GM21723 (cell line): ENCODE results near the gene HERC4.
"Not testable (repeated sequence)": the region's sequence is repeated elsewhere in the genome, so short reads cannot be mapped to it uniquely, and the experiment has no call there.

Experiments
- ATAC-seq: cut with Tn5 transposase; IDR thresholded peaks from one replicate; pipeline ENCODE4 v1.9.1; 2021; ENCODE audit warnings: mild to moderate bottlenecking, moderate library complexity; ENCODE audit not compliant: unreplicated experiment

HERC4 gene

DNA sequence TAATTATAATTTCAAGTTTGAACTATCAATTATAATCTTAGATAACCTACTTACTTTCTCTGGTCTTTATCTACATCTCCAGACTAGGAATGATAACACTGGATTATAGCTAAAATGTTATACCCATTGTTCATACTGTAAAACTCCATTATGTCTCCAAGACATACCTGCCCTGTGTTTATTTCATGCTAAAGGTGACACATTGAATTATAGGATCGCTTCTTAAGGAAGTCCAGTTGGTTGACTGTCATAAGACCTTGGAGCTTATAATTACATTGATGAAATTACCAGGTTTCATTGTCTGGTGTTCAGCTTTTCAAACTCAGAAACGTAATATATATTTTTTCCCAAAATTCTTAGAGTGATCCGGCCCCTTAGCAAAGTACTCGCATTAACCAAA lies 15.5 kb upstream of the HERC4 start:
- no peak for ATAC-seq

DNA sequence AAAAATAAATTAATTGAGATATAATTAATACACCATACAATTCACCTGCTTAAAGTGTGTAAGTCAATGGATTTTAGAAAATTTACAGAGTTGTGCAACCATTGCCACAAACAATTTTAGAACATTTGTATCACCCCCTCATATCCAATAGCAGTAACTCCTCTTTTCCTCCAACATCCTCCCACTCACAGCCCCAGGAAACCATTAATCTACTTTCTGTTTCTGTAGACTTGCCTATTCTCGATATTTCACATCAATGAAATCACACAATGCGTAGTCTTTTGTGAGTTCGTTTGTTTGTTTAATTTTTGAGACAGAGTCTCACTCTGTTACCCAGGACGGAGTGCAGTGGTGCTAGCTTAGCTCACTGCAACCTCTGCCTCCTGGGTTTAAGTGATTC lies 13.7 kb upstream of the HERC4 start:
- no peak for ATAC-seq

DNA sequence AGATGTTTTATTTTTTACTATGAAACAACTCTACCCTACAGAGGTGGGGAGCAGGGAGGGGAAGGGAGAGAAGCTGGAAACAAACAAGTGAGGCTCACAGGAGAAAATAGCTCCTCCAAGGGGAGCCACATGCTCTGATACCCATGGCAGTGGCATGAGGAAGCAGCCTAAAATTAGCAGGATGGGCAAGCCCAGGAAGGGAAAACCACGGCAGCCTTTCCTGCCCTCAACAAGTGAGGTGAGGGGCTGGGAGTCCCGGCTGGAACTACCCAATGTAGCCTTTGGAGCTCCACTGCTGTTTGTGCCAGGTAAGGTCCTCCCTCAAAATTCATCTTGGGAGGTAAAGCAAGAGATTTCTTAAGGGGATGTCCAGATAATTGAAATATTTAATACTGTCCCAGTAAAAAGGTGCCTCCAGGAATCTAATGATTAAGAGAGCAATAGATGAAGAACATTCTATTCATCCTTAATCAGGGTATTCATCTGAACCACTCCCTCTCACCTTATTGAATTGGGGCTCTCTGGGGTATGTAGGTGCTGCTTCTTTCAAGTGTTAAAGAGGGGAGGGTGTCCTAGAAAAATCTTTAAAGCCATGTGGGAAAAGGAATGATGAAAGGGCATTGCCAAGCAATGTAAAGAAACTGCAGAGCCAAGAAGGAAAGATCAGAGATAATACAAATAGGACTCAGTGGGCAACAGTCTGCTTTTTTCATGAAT lies 12.8 kb upstream of the HERC4 start:
- no peak for ATAC-seq

DNA sequence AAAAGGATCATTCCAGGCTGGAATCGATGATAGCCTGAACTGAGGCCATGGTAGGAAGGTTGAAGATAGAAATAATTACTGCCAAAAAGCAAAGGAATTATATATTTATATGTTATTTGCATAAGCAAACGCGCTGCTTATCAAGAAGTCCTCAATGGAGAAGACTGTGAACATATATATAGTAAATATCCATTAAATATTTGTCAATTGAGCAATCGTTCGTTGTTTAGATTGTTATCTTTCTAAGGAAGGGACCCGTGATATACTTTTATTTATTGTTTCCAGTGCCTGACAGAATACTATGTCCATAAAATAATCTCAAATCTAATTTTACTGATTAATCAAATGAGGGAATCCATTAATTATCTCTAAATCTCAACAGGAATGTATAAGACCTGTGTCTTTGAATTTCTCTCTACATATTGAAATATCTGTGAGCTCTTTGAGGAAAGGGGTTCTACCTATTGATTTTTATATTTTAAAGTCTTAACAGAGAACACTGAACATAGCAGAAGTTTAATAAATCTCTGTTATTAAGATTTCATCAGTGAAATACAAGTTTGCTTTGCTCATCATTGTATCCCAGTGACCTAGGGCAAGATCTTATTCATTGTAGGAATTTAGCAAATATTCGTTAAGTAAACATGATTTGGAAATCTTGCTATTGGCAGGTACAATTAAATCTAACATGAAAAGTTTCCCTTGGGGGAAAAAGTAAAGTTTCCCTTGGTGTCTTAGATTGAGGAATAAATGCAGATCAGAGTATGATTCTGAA lies 12.0 kb upstream of the HERC4 start:
- no peak for ATAC-seq

DNA sequence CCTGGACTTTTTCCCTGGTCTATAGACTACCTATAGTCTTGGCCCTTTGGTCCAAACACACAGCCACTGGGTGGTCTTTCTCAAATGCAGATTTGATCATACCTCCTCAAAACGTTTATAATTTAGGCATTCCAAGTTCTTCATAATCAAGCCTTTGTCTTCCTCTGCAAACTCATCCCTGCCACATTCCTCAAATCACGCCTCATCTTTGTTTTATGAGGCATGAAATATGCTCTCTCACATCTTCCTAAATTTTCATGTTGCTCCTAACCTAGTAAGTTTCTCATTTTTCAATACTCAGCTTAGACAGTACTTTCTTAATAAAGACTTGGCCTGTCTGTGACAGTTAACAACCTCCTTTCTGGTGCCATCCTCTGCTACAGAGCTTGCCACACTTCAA lies 10.9 kb upstream of the HERC4 start:
- ATAC-seq: no peak

DNA sequence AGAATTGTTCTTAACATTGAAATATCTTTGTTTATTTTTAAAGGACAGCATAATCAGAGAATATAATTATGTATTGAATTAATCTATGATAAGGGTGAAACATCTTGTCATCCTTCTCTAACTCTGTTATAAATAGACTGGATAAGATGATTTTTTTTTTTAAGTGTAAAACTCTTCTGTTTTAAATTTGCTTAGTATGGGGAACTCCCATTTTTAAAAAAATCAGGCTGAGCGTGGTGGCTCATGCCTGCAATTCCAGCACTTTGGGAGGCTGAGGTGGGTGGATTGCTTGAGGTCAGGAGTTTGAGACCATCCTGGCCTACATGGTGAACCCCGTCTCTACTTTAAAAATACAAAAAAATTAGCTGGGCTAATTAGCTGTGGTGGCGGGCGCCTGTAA lies 9.4 kb upstream of the HERC4 start:
- no peak for ATAC-seq

DNA sequence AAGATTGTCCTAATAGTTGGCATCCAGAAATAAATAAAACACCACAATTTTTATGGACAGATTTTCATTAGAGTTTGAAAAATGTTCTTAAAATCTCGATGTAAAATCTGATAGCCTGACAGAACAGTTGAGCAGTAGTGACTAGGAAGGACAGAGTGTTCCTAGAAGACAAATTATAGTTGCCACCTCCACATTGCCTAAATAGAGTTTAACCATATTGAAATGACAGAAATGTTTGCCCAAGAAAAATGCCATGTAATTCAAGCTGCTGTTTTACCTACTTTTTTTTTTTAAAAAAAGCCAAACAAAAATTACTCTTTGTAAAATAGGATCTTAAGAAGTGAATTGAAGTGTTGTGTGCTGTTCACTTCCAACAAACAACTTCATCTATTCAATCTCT lies 8.9 kb upstream of the HERC4 start:
- no peak for ATAC-seq

DNA sequence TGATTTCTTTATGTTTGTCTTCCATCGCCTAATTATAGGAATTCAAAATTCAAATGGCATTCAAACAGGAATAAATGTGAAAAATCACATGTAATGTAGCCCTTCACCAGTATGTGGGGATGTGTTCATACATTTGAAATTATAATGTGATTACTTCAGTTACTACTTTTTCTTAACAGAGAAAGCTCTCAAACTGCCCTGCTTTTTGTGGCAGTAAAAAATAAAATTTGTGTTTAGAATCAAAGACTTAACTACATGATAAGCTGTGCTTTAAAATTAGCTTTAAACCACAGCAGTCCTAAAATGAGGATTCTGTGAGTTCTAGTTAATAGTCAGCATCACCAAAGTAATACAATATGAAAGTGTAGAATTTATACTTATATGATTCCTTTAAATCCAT lies 7.8 kb upstream of the HERC4 start:
- ATAC-seq: no peak

DNA sequence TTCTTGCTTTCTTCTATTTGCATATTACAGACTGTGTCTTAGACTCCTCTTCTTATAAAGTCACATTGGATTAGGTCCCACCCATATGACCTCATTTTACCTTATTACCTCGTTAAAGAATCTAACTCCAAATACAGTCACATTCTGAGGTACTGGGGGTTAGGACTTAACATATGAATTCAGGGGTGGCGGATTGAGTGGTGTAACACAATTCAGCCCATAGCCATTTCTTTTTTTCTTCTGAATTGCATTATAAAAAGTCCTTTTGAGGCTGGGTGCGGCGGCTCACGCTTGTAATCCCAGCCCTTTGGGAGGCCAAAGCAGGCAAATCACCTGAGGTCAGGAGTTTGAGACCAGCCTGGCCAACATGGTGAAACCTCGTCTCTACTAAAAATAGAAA lies 6.8 kb upstream of the HERC4 start:
- no peak for ATAC-seq

DNA sequence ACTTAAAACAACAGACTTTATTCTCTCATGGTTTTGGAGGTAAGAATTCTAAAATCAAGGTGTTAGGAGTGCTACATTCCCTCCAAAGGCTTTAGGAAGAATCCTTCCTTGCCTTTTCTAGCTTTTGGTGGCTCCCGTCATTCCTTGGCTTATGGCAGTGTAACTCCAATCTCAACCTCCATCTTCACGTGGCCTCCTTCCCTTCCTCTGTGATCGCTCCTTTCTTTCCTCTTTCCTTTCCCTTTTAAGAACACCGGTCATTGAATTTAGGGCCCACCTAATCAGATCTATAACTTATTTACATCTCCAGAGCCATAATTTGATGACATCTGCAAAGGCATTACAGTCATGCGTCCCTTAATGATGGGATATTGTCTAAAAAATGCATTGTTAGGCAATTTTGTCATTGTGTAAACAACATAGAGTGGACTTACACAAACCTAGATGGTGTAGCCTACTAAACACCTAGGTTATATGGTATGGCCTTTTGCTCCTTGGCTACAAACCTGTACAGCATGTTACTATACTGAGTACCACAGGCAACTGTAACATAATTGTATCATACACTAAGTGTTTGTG lies 5.9 kb upstream of the HERC4 start:
- ATAC-seq: no peak

DNA sequence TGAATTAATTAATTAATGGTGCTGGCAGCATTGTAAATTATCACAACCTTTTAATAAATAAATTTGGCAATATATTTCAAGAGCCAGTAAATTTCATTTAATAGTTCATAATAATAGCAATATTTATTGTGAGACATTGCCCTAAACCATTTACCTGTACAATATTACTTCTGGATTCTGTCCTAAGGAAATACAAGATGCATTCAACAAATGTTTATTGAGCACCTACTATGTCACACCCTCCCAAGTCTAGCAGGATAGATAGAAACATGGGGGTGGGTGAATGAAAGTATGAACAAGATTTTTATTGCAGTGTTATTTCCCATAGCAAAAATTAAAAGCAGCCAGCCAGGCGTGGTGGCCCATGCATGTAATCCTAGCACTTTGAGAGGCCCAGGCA lies 4.4 kb upstream of the HERC4 start:
- ATAC-seq: no peak

DNA sequence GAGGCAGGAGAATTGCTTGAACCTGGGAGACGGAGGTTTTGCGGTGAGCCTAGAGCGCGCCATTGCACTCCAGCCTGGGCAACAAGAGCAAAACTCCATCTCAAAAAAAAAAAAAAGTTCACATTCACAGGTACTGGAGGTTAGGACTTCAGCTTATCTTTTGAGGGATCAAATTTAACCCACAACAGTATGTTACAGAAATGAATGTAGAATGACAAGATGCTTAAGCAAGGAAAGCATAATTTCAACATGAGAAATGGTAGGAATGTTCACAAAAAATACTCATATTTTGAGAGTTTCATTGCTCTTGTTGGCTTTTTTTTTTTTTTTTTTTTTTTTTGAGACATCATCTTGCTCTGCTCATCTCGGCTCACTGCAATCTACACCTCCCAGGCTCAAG lies 1.9 kb upstream of the HERC4 start:
- ATAC-seq: no peak

DNA sequence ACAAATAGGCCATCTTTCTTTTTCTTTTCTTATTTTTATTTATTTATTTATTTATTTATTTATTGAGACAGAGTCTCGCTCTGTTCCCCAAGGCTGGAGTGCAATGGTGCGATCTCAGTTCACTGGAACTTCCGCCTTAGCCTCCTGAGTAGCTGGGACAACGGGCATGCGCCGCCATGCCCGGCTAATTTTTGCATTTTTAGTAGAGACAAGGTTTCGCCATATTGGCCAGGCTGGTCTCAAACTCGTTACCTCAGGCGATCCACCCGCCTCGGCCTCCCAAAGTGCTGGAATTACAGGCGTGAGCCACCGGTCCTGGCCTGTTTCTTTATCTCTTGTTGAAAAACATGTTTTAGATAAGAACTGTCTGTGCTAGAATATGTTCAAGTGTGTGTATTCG lies 998 bp upstream of the HERC4 start:
- not testable (repeated sequence) for ATAC-seq

DNA sequence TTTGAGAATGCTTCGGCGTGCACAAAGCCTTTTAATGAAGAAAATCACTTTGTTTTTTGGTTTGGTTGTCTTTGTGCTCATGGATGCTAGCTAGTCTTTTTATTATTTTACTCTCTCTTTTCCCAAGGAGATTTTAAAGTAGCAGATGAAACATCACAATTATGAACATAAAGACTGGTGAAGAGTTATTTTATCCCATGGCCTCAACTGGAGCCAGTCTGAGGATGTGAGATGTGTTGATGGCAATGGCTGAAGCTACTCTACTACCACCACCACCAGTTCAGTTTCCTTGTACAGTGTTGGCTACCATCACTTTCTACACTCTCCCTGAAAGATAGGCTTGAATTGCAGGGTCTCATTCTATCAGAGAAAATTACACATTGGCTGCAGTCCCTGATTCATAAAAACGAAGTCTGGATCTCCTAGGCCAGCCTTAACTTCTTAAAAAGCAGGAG lies 494 bp upstream of the HERC4 start:
- no peak for ATAC-seq

DNA sequence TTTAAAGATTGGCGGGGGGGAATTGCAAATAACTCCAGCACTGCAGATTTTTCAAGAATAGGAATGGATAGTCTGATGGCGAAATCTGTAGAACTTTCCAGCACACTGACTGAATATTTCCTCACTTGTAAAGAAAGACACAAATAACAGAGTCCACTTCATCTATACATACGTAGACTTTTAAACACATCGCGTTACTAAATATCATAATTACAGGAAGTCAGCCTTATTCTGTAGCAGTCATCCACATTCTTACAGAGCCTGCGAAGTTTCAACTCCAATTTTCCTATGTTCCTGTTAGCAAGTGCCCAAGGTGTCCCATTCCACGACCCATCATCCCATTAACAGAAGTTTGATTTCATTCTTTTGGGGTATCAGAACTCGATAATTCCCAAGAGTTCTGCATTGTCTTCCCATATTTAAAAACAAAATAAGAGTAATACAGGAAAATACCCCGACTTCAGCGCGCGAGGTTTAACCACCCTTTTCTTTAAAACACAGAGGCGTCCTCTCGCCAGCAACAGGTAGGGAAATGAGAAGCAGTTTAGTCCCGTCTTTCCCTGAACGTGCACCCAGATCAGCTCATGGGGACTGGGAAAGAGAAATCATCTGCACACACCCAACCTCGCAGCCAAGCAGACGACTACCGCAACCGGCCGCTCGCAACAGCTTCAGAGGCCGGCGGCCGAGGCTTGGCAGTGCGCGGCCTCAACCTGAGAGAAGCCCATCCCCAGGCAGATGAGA lies 880 bp downstream of the HERC4 start:
- no peak for ATAC-seq

DNA sequence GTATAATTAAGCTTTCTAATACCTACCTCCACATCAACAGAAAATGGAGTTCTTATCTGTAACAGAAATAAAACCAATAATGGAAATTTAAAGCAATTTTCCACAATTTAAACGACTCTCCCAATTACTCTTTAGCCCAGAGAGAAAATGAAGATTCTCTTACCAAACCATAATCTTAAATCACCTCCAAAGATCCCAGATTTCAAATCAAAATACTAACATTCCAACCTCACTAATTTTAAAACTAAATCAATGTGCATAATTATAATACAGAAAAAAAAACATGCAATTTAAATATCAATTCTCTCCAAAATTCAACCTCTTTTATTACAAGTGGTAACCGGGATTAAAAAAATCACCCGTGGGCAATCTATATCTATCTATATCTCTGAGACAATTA lies 1.5 kb downstream of the HERC4 start:
- ATAC-seq: no peak

DNA sequence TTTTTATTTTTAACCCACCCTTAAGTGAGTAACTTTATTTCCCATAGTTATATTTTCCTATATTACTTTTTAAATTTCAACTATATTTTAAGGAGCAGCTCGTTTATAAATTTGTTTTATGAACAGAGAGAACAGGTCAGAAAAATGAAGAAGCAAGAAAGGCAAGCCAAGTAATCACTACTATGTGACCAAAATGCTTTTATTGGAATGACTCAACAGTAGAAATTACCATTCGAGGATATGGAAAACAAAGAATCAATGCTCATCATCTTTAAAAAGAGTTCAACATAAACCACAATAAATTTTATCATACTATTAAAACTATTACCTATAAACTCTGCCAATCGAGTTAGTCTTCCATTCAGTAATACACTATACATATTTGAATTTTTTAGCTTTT lies 7.6 kb downstream of the HERC4 start:
- no peak for ATAC-seq

DNA sequence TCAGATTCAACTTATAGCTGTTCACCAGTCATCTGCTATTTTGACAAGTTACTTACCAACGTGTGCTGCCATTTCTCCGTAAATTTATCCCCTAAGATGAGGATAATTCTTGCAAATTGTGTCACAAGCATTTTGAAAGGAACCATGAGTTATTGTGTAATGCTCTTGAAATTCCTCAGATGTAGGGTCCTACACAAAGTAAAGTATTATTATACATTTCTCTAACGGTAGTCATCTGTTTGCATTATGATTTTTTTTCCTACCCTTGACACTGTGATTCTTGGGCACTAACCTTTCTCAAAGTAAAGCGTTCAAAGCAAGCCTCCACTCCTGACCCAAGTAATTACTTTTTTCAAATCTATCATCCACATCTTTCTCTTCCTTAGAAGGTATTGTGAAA lies 8.1 kb downstream of the HERC4 start:
- no peak for ATAC-seq

DNA sequence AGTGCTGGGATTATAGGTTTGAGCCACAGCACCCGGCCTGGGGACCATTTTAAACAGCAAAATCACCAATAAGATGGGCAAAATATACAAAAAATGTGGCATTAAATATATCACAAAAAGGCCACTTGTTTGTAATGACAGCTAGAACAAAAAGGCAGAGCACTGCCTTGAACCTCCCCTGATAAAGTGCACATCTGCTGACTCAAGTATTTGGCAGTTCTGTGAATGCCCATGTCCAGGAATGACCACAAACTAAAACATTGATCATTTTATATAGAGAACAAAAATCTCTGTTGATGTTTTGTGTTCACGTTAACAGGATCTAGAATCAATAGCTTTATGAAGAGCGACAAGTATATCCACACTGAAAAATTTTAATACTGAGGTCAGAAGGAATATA lies 21.5 kb downstream of the HERC4 start:
- ATAC-seq: no peak

DNA sequence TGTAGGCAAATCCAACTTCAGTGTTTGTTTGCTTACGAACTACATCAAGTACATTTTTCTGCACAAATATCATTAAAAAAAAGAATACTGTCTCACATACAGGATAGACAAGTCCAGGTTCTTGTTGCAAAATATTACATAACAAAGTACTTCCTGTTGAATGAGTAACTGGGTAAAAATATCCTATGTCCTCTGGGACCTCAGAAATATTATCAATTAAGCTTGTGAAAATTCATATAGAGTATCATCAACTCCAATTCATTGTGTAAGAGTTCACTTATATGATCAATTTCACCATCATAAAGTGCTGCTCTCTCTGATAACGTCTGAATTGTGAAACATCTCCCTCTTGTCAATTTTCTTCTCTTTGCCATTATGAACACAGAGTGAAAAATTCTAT lies 22.6 kb downstream of the HERC4 start:
- no peak for ATAC-seq

DNA sequence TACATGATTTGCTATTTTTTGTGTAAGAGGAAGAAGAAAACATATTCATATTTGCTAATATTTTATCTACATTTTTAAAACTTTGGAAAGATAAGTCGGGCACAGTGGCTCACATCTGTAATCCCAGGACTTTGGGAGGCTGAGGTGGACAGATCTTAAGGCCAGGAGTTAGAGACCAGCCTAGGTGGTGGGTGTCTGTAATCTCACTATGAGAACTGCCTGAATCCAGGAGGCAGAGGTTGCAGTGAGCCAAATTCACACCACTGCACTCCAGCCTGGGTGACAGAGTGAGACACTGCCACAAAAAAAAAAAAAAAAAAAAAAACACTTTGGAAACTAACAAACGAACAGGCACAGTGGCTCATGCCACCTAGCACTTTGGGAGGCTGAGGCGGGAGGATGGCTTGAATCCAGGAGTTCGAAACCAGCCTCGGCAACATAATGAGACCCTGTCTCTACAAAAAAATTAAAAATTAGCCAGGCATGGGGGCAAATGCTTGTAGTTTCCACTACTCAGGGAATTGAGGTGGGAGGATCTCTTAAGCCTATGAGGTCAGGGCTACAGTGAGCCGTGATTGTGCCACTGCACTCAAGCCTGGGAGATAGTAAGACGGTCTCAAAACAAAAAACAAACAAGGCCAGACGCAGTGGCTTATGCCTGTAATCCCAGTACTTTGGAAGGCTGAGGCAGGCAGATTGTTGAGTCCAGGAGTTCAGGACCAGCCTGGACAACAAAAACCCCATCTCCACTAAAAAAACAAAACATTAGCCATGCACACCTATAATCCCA lies 25.6 kb downstream of the HERC4 start:
- no peak for ATAC-seq
